ENCODE measurements around the gene SETDB1. TPM values are rescaled to one million over a fixed set of nuclear protein-coding genes. Genes with fewer than 3 reads are reported as not detected.

SETDB1 gene
- polyA plus RNA-seq, 1 experiment: 26.2 TPM

DNA sequence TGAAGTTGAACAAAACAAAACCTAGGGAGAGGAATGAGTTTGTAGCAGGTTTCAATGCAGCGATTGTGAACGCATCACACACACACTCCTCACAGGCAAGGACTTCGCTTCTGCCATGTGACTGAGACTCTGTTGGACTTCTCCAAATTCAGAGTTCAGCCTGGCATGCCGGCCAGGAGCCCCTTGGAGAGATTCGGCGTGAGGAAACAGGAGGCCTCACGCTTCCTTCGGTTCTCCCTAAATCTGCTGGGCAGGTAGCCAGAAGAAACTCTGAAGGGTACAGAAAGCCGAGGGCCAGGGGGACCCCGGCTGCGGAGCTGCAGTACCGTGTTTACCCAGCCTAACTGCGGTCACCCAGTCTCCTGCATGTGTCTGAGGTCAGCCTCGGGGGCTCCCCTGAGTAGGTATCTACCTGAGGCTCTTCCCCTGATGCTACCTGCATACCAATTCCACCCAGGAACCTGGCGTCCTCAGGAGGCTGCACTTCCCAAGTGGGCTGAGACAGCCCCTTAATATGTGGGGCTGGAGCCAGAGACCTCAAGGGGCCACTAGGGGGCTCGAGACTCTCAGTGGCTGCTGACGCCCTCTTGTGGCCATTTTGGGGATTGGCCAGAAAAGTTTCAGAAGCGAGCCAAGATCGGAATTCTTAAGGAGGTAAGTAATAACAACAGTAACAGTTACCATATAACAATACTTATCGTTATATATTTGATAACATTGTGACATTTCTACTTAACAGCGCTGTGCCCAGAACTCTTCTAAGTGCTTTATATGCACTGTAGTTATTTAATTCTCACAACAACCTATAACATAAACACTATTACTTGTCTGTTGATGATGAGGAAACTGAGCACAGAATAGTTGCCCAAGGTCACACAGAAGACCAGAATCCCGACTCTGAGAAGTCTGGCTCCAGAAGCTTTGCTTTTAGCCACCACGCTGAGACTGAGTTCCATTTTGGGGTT lies 53.2 kb downstream of the SETDB1 start:
- no peak overlapping the region for H3K4me3 ChIP-seq (ENCODE audit: low read depth, low read length)
- TF ChIP-seq CTCF (IDR thresholded peaks at IDR 0.05; ENCODE audit: insufficient read depth, low read depth, low read length): peak; percentile 100
- CTCF ChIA-PET: interaction anchor here (0.7 to 16.5 kb wide), 13 partner anchors 9 to 427 kb away, joined by 3 to 217 read pairs (median 4); partner anchors contain the start of genes CTSK, MINDY1 and SETDB1
- POLR2A ChIA-PET: no interaction called here
- no peaks in the 10 kb centered on the region for H3K27me3 ChIP-seq (ENCODE audit: control insufficient read depth, insufficient read depth, low read length)
- DNase-seq (ENCODE audit: low read depth): peak; percentile 33
- H3K36me3 ChIP-seq (ENCODE audit: control insufficient read depth, insufficient read depth, low read length): no peaks in the 10 kb centered on the region

GRCh38 chr1:150981177-150981804 lies 55.1 kb downstream of the SETDB1 start:
- H3K4me3 ChIP-seq (ENCODE audit: low read depth, low read length): no peak overlapping the region
- no peak for TF ChIP-seq CTCF (IDR thresholded peaks at IDR 0.05; ENCODE audit: insufficient read depth, low read depth, low read length)
- no peaks in the 10 kb centered on the region for H3K27me3 ChIP-seq (ENCODE audit: control insufficient read depth, insufficient read depth, low read length)
- DNase-seq (ENCODE audit: low read depth): no peak
- H3K36me3 ChIP-seq (ENCODE audit: control insufficient read depth, insufficient read depth, low read length): no peaks in the 10 kb centered on the region
- CTCF ChIA-PET: interaction anchor here (1.3 to 16.5 kb wide), 5 partner anchors 9 to 25 kb away, joined by 3 to 217 read pairs (median 13); partner anchors contain the start of gene MINDY1
- POLR2A ChIA-PET: no interaction called here

GRCh38 chr1:150981805-150982712 lies 55.9 kb downstream of the SETDB1 start, which contains the start of gene ANXA9:
Gene ANXA9, plus strand, starts transcription at chr1:150982292. Its CDS starts 814 bp downstream, at chr1:150983106.
- no peaks in the 10 kb centered on the region for H3K36me3 ChIP-seq (ENCODE audit: control insufficient read depth, insufficient read depth, low read length)
- POLR2A ChIA-PET: no interaction called here
- DNase-seq (ENCODE audit: low read depth): no peak
- CTCF ChIA-PET: interaction anchor here (0.6 to 16.5 kb wide), 7 partner anchors 11 to 964 kb away, joined by 3 to 217 read pairs (median 3); partner anchors contain the start of gene MINDY1
- H3K27me3 ChIP-seq (ENCODE audit: control insufficient read depth, insufficient read depth, low read length): no peaks in the 10 kb centered on the region
- TF ChIP-seq CTCF (IDR thresholded peaks at IDR 0.05; ENCODE audit: insufficient read depth, low read depth, low read length): no peak
- no peak within 1 kb of the TSS for H3K4me3 ChIP-seq (ENCODE audit: low read depth, low read length)

DNA sequence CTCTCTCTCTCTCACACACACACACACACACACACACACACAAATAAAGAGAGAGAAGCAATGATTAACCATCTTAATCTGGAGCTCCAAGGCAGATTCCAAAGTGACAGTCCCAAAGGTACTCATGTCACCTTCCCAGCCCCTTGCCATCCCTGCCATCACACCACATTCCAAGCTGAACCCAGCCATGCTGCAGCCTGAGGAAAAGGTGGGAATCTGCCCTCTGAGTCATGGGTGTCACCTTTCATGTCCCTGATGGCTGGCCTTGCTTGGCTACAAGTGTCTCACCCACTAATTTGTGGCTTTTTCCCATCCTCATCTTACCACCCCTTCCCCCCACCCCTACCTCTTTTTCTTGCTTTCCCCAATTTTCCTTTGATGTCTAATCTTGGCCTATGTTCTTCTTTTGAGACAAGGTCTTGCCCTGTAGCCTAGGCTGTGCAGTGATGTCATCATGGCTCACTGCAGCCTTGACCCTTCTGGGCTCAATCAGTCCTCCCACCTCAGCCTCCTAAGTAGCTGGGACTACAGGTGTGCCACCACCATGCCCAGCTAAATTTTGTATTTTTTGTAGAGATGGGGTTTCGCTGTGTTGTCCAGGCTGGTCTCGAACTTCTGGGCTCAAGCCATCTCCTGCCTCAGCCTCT lies 59.1 kb downstream of the SETDB1 start:
- POLR2A ChIA-PET: interaction anchor here (0.7 to 1.0 kb wide), 2 partner anchors 21 to 57 kb away, joined by 3 to 18 read pairs; partner anchors contain the start of gene MINDY1
- DNase-seq (ENCODE audit: low read depth): no peak
- TF ChIP-seq CTCF (IDR thresholded peaks at IDR 0.05; ENCODE audit: insufficient read depth, low read depth, low read length): no peak
- Histone ChIP-seq H3K4me3 (ENCODE audit: low read depth, low read length) (no peak overlapping the region), H3K36me3 (ENCODE audit: control insufficient read depth, insufficient read depth, low read length) (no peaks in the 10 kb centered on the region), H3K27me3 (ENCODE audit: control insufficient read depth, insufficient read depth, low read length) (no peaks in the 10 kb centered on the region)
- CTCF ChIA-PET: interaction anchor here (1.0 to 16.5 kb wide), 5 partner anchors 9 to 73 kb away, joined by 3 to 217 read pairs (median 5); partner anchors contain the start of gene MINDY1

Measured in BJ (cell line).